Heart left ventricle (tissue), 16 donors: Measurements from ENCODE around the gene MYLK4. TPM values are rescaled to one million over a fixed set of nuclear protein-coding genes. Genes with fewer than 3 reads are reported as not detected.
A peak's percentile ranks its signal among the peaks of the same experiment; 100 is the strongest.

Experiments
- ATAC-seq, 4 donors: fragments of 200-7000 bp; cut with Tn5 transposase; one replicate each; pipeline ENCODE4 v1.9.1; 2020 to 2022; ENCODE audit warnings: moderate library complexity in 4 of 4, mild to moderate bottlenecking in 3 of 4, moderate number of reproducible peaks in 1 of 4
- DNase-seq, 5 donors: peaks; one replicate each; pipeline ENCODE4 v3.0.0-alpha.2; 2020
- H3K27ac ChIP-seq, 12 donors: fragments of 200-600 bp; sonication (generic) in 4 of 12; one replicate each; pipeline versions ENCODE4 v1.5.0 to v1.8.0; 2016 to 2022; ENCODE audit warnings: mild to moderate bottlenecking in 2 of 12
- H3K27me3 ChIP-seq, 9 donors: fragments of 200-600 bp; sonication (generic) in 2 of 9; one replicate each; pipeline versions ENCODE4 v1.5.1 to v1.8.0; 2016 to 2022; ENCODE audit warnings: mild to moderate bottlenecking in 3 of 9
- H3K36me3 ChIP-seq, 9 donors: fragments of 200-600 bp; sonication (generic) in 2 of 9; one replicate each; pipeline versions ENCODE4 v1.5.0 to v1.8.0; 2018 to 2022; ENCODE audit warnings: mild to moderate bottlenecking in 2 of 9
- H3K4me1 ChIP-seq, 12 donors: fragments of 200-600 bp; sonication (generic) in 4 of 12; one replicate each; pipeline versions ENCODE4 v1.5.0 to v1.8.0; 2016 to 2022; ENCODE audit warnings: mild to moderate bottlenecking in 3 of 12
- H3K4me3 ChIP-seq, 12 donors: fragments of 200-600 bp; sonication (generic) in 4 of 12; one replicate each; pipeline versions ENCODE4 v1.5.0 to v1.8.0; 2017 to 2022; ENCODE audit warnings: mild to moderate bottlenecking in 9 of 12, moderate library complexity in 4 of 12
- H3K9me3 ChIP-seq, 12 donors: fragments of 200-600 bp; sonication (generic) in 4 of 12; one replicate each; pipeline versions ENCODE4 v1.5.0 to v1.8.0; 2016 to 2022; ENCODE audit warnings: mild to moderate bottlenecking in 1 of 12
- CTCF ChIP-seq, 12 donors: fragments of 200-600 bp; sonication (generic) in 4 of 12; IDR thresholded peaks; one replicate each; pipeline versions ENCODE4 v1.5.0 to v1.8.0; 2018 to 2022; ENCODE audit warnings: antibody characterized with exemption in 12 of 12, mild to moderate bottlenecking in 5 of 12
- POLR2A ChIP-seq, 2 donors: fragments of 450-650 bp; IDR thresholded peaks; one replicate each; pipeline ENCODE4 v1.6.1; 2017; ENCODE audit warnings: antibody characterized with exemption in 2 of 2, mild to moderate bottlenecking in 2 of 2, moderate library complexity in 2 of 2
- WGBS, 4 donors: extraction: QIAGEN DNeasy Blood & Tissue Kit in 2 of 4; methylation state at CpG; one replicate each; pipeline versions ENCODE4 v1.1.5 to v1.1.7; 2013 to 2018; 5-methylcytosine and 5-hydroxymethylcytosine counted together
- intact Hi-C, 10 donors: fragments of 100-400 bp; cut with DNase I; formaldehyde crosslinking; loops; one replicate each; pipeline versions ENCODE4 v1.11.1 to v1.14.2; 2022
- polyA plus RNA-seq, 2 donors: library from polyadenylated mRNA; stranded (reverse); fragments of 200-250 nt; gene quantifications; one replicate each; pipeline ENCODE4 v1.2.3, GENCODE V29; 2013
- total RNA-seq, 9 donors: library from RNA; depleted of rRNA in 2 of 9; stranded (reverse); fragments of >200 nt in 2 of 9; fragmentation: NEBNext Ultra II Directional in 3 of 9; extraction: Animal tissue kit (Norgen Biotek cat#: 25700) in 3 of 9; gene quantifications; one replicate each; pipeline versions ENCODE4 v1.1.0 to v1.2.4, GENCODE V29; 2016 to 2023
- donor health status: ischemic (EF 13 %, LVEDD 7.1; RV severe dilation, severe dysfunction).
- donor health status: healthy with polysubstance abuse.
- donor health status: DM: no; HTN: yes; CAD: no.
- donor health status: DM: no; HTN: no; CAD: no.
- donor health status: ischemic (EF 25% LVEDD 6.9; RV normal size, moderate dysfunction).
- donor health status: ischemic (EF 25% LVEDD 5.7; RV mildly dilated, moderate dysfunction).
- donor health status: healthy.
- donor health status: DM: yes; HTN: yes; CAD: no.
- donor health status: ischemic (EF 35%, LVEDD 5.7; RV mildly dilated, moderate dysfunction).
- donor health status: nonischemic (EF 11% LVEDD 7.7; RV severe dilation, severe dysfunction).
- donor health status: DM: yes; HTN: yes; CAD: no.
- donor health status: PGD.
- donor health status: ischemic (EF 29% LVEDD 5.4; RV normal size, mild dysfunction).
- donor health status: nonischemic (EF 23%, LVEDD 6.1; RV moderate dilation, normal function).

MYLK4 gene
- total and polyA plus RNA-seq, 11 donors: 0.14 to 1.6 (median 0.52) TPM

GRCh38 chr6:2767657-2768524 is 17.2 kb upstream of the MYLK4 start:
- Histone ChIP-seq H3K27ac (peak overlapping the region in 10 of 12 donors; percentile 3 to 98 (median 96)), H3K4me3 (peak overlapping the region in 11 of 12 donors; percentile 71 to 94 (median 85)), H3K4me1 (peaks cover 0 to 66% (median 52%) of the 10 kb centered on the region in 12 donors), H3K36me3 (peaks cover 0 to 28% (median 14%) of the 10 kb centered on the region in 9 donors), H3K9me3 (no peaks in the 10 kb centered on the region), H3K27me3 (no peaks in the 10 kb centered on the region)
- 25 to 28% (median 26%) methylated on average over 9 of the region's 9 CpGs for WGBS, 4 donors
- TF ChIP-seq POLR2A (IDR thresholded peaks at IDR 0.05) (no peak), CTCF (IDR thresholded peaks at IDR 0.05) (no peak)
- ATAC-seq: no peak
- intact Hi-C loops: loop anchor here in 1 of 10 donors (10.0 kb wide), 1 partner anchor 297 kb away; the partner anchor contains the start of gene RIPK1
- no peak for DNase-seq

- intact Hi-C loops: loop anchor here in 1 of 10 donors (10.0 kb wide), 1 partner anchor 298 kb away; the partner anchor contains the start of gene RIPK1
- Histone ChIP-seq H3K27ac (peak overlapping the region; percentile 92 to 99 (median 97)), H3K4me1 (peaks cover 0 to 57% (median 46%) of the 10 kb centered on the region in 12 donors), H3K4me3 (peak overlapping the region; percentile 71 to 94 (median 86)), H3K36me3 (peaks cover 0 to 21% (median 11%) of the 10 kb centered on the region in 9 donors), H3K27me3 (no peaks in the 10 kb centered on the region), H3K9me3 (no peaks in the 10 kb centered on the region)
- TF ChIP-seq POLR2A (IDR thresholded peaks at IDR 0.05): no peak
- no peak for TF ChIP-seq CTCF (IDR thresholded peaks at IDR 0.05)
- WGBS, 4 donors: 3 to 5% (median 4%) methylated on average over 13 of the region's 13 CpGs
- ATAC-seq (no peak), DNase-seq (no peak)
These were observed 16.3 kb upstream of the MYLK4 start for GRCh38 chr6:2766767-2767656.

- Histone ChIP-seq H3K4me1 (peaks cover 0 to 54% (median 41%) of the 10 kb centered on the region in 12 donors), H3K27ac (peak overlapping the region; percentile 92 to 99 (median 97)), H3K27me3 (no peaks in the 10 kb centered on the region), H3K36me3 (peaks cover 0 to 12% (median 4%) of the 10 kb centered on the region in 9 donors), H3K9me3 (no peaks in the 10 kb centered on the region), H3K4me3 (peak overlapping the region; percentile 71 to 94 (median 86))
- 0 to 1% (median 0%) methylated on average over 25 to 91 of the region's 91 CpGs for WGBS, 4 donors
- DNase-seq: peak; percentile 55 to 82 (median 60)
- no peak for TF ChIP-seq POLR2A (IDR thresholded peaks at IDR 0.05)
- intact Hi-C loops: loop anchor here in 1 of 10 donors (10.0 kb wide), 1 partner anchor 299 kb away; the partner anchor contains the start of gene RIPK1
- peak in 3 of 4 donors; percentile 1 to 27 (median 27) for ATAC-seq
These were observed 15.4 kb upstream of the MYLK4 start for GRCh38 chr6:2765896-2766766.
